ENCODE data around the gene MTERF4.

MTERF4 gene

DNA sequence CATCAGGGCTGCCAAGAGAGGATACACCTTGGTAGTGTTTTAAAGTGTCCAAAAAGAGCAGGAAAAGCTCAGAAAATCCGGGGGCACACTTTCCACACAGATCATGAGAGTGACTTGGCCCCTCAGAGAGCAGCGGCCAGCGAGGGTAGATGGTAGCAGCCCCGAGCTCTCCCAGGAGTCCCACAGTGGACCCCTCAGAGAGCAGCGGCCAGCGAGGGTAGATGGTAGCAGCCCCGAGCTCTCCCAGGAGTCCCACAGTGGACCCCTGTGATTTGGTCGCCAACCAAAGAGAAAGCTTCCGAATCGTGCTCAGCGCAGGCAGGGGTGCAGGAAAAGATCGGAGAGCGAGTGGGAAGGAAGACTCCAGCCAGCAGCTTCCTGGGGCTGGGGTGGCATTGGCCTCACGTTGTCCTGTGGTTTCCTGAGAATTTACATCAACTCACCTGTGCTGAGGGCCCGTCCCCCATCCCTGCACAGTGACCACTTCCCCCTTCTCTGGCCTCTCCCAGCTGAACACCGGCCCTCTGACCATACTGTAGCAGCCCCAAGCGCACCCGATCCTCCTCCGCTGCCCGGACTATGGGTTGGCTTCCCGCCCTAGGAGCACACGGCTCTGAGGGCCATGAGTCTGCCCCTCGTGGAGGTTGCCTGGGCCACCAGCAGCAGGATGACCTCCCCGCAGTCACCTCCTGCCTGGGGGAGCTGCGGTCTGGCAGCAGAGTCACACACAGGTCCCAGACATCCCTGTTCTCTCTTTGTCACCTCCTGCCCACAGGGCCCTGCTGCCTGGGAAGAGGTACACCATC is 33.7 kb downstream of the MTERF4 start:
- no peak for DNase-seq

DNA sequence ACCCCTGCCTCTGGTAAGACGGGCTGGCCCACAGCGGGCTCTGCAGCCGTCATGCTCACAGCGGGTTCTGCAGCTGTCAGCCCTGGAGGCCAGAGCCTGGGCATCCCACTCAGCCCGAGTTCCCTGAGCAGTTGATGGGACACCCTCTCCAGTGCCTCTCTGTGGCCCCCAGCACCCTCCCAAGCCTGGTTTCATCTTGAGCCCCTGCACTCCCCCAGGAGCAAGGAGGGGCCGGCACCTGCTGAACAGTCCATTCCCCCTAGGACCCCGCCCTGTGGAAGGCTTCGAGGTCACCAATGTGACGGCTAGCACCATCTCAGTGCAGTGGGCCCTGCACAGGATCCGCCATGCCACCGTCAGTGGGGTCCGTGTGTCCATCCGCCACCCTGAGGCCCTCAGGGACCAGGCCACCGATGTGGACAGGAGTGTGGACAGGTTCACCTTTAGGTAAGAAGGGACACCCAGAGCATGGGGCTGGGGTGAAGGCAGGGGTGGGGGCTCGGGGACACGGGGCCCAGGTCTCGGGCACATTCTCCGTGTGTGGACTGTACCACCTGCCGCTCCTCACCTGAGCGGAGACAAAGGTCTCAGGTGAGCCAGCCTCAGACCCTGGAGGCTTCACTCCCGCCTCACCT is 34.5 kb downstream of the MTERF4 start:
- no peak for DNase-seq

DNA sequence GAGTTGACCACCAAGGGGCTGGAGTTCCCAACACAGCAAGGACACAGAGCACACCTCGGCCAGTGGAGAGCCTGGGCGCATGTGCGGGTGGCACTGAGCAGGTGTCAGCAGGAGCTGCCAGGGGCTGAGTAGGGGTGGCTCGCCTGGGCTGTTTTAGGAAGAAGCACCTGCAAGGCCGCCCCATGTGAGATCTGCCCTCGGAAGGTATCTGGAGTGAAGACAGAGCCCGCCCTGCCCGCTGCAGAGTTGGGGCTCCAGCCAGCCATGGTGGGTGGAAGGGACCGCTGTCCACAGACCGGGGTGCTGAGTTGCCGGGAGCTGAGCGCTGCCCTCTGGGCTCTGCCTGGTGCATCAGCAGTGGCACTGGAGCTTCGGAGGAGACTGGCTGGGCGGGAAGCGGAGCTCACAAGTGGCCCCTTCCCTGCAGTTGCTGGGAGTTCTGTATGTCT is 35.2 kb downstream of the MTERF4 start:
- no peak for DNase-seq

DNA sequence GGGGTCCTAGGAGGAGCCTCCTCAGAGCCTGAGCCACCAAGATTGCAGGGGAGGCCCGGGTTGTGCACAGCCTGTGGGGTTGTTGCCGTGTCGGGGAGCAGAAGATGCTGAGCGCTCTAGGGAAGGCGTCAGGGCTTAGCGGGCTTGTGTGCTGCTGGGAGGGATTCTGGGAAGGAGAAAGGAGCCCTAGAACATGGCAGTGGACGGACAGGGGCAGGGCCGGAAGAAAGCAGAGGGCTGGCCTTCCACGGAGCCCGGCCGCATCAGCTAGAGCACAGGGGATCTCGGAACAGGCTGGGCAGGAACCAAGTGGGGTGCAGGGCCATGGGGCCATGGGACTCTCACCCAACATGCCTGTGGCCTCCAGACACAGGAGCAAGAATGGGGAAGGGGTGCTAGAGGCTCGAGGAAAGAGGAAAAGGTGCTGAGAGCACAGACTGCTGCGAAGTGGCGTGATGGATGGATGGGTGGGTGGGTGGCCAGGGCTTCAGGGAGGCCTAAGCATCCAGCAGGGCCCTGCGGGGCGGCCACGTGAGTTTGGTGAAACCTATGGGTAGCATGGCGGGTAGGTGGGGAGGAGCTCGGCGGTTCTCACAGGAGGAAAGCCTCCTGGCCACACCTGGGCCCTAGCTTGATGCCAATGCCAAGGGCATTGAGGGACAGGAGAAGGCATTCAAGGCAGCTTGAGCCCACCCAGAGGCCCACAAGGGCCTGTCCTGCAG is 35.8 kb downstream of the MTERF4 start:
- DNase-seq: no peak

DNA sequence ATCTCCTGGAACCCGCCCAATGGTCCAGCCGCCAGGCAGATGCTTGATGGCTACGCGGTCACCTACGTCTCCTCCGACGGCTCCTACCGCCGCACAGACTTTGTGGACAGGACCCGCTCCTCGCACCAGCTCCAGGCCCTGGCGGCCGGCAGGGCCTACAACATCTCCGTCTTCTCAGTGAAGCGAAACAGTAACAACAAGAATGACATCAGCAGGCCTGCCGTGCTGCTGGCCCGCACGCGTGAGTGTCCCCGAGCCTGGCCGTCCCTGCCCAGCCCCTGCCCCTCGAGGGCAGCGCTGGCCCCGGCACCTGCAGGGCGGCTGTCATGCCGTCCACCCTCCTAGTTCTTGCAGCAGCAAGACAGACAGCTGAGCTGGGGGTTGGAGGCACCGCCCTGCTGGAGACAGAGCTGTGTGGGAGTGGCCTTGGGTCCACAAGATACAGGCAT is 36.7 kb downstream of the MTERF4 start:
- DNase-seq: no peak

DNA sequence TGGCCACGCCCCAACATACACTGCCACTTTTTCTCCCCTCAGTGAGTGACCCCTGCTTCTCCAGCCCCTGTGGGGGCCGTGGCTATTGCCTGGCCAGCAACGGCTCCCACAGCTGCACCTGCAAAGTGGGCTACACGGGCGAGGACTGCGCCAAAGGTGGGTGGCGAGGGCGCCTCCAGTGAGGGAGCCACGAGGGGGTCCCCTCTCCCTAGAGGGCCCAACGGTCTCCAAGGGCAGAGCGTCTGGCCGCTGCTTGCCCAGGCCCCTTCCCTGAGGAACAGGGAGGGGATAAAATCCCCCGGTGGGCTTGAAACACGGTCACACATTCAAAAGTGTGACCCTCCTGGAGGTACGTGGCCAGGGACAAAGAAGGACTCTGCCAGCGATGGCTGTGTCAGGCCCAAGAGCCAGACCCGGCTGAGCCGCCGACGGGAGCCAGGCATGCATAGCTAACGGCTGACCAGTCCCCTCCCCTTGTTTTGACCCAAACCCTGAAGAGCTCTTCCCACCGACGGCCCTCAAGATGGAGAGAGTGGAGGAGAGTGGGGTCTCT is 37.2 kb downstream of the MTERF4 start:
- DNase-seq: no peak

DNA sequence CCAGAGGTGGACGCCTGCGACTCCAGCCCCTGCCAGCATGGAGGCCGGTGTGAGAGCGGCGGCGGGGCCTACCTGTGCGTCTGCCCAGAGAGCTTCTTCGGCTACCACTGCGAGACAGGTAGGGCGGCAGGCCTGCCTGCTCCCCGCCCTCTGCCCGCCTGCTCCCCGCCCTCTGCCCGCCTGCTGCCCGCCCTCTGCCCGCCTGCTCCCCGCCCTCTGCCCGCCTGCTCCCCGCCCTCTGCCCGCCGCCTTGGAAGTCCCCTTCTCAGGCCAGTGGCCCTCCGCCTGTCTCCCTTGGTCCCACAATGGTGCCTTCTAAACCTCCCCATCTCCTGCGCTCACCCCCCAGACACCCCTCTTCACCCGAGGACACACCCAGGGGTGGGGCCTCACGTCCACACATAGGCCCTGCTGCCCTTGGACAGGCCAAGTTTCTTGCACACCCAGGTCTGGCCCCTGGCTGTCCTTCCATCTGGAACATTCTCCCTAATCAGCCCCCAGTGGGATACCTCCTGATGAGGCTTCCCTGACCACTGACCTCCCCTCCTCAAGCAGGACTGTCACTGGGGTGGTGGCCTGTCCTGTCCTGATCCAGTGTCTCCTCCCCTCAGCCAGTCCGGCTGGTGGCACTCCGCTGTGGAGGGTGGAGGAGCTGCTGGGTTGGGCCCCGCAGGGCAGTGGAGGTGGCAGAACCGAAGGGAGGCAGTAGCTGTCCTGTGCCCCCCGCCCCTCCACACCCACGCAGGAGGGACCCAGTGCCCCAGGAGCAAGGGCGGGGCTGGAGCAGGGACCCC is 37.9 kb downstream of the MTERF4 start:
- no peak for DNase-seq

DNA sequence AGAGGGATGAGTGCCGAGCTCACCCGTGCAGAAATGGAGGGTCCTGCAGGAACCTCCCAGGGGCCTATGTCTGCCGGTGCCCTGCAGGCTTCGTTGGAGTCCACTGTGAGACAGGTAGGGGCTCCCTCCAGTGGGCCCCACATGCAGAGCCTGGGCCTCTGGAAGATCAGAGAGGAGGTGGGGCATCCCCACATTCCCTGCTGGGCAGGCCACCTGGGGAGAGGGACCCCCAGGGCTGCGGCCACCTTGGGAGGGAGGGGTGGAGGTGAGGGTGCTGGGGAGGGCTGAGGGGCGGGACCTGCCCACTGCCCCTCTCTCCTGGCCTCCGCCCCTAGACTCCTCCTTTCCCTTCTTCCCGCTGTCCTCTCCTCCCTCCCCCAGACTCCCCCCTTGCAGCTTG is 38.5 kb downstream of the MTERF4 start:
- no peak for DNase-seq

DNA sequence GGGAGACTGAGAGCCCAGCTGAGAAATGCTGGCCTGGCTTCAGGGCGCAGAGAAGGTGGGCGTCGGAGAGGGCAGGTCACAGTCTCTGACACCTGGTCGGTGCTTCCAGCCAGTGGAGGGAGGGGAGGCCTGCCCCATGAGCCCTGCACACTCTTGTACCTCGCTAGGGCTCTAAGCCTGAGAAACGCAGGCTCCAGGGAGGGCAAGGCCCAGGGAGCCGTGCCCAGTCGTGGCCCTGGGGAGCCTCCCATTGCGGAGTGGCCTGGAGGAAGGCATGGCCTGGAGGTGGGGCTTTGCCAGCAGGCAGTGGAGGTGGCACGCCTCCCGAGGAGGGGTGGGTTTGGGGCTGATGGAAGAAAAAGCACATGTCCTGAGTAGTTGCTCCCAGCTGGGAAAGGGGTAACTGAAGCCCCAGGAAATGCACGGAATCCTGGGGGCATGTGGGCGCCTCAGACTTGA is 39.0 kb downstream of the MTERF4 start:
- no peak for DNase-seq

DNA sequence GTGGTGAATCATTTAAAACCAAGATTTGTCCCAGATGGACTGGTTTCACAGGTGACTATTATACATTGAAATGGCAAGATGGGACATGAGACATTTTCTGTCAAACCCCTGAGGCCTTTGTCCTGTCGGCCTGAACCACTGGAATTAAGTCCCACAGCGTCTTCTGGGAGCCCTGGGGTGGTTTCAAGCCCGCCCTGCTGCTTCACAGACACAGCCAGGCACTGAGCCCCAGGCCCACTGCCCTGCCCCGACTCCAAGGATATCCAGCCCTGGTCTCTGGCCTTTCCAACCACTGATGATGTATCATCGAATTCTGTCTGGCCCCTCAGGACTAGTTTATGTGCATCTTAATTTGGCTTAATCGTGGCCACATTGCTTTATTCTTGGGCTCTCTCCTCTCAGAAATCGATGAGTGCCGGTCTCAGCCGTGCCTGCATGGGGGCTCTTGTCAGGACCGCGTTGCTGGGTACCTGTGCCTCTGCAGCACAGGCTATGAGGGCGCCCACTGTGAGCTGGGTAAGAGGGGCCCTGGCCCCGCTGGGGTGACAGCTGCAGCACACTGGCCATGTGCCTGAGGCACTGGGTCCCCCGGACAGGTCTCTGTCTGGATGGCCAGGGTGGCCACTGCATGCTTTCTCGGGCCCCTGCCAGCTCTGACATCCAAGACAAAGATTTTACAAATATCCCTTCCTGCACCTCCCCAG is 39.5 kb downstream of the MTERF4 start:
- no peak for DNase-seq

DNA sequence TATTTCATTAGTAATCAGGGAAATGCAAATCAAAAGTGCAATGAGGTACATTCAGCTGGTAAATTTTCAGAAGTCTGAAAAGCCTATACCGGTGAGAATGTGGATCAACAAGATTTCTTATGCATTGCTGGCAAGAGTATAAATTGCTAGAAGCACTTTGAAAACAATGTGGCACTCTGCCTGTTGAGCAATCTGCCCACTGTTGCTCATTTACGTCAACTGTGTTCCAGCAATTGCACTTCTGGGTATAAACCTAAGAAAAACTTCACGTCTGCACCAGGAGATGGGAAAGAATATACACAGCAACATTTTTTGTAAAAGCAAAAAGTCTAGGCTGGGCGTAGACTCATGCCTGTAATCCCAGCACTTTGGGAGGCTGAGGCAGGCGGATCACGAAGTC is 40.8 kb downstream of the MTERF4 start:
- DNase-seq: no peak

DNA sequence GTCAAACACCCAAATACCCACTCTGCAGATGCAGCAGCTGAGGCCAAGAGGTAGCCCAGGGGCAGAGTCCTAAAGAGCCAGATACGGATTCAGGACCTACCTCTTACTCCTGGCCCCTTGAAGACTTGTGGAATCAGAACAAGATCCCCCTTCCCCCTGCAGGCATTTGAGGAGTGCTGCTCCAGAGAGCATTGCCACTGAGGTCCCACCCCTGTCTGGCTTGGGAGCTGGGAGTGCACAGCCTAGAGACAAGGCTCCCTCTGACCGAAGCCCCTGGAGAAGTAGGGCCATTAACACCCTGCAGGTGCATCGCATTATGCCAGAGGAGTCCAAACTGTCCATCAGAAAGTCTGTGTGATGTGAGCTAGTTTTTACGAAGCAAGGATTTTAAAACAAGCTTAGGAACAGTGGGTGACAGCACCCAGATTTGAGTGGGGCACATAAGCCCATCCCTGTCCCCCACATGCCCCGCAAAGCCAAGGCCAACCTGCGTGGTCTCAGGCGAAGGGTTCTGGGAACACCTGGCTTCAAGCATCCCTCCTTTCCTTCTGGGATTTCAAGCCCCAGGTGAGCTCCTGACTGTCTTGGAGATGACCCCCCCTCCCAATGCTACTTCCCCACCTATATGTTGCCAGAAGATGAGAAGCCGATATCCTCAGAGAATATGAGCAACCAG is 48.4 kb downstream of the MTERF4 start:
- no peak for DNase-seq

DNA sequence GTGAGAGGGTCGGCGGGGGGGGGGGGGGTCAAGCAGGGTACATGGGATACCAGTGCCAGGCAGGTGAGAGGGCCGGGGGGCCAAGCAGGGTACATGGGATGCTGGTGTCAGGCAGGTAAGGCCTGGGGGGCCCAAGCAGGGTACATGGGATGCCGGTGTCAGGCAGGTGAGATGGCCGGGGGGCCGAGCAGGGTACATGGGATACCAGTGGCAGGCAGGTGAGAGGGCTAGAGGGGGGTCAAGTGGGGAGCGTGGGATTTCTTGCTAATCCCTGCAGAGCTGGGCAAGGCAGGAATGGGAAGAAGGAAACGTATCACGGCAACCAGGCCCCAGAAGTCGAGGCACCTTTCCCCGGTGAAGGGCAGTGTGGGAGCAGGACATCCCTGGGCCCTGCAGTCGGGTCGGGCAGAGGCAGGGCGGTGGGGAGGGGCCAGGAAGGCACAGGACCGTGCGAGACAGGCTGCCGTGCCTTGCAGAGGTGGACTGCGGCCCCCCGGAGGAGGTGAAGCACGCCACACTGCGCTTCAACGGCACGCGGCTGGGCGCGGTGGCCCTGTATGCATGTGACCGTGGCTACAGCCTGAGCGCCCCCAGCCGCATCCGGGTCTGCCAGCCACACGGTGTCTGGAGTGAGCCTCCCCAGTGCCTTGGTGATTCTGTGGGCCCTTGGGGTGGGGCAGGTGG is 49.3 kb downstream of the MTERF4 start:
- no peak for DNase-seq

DNA sequence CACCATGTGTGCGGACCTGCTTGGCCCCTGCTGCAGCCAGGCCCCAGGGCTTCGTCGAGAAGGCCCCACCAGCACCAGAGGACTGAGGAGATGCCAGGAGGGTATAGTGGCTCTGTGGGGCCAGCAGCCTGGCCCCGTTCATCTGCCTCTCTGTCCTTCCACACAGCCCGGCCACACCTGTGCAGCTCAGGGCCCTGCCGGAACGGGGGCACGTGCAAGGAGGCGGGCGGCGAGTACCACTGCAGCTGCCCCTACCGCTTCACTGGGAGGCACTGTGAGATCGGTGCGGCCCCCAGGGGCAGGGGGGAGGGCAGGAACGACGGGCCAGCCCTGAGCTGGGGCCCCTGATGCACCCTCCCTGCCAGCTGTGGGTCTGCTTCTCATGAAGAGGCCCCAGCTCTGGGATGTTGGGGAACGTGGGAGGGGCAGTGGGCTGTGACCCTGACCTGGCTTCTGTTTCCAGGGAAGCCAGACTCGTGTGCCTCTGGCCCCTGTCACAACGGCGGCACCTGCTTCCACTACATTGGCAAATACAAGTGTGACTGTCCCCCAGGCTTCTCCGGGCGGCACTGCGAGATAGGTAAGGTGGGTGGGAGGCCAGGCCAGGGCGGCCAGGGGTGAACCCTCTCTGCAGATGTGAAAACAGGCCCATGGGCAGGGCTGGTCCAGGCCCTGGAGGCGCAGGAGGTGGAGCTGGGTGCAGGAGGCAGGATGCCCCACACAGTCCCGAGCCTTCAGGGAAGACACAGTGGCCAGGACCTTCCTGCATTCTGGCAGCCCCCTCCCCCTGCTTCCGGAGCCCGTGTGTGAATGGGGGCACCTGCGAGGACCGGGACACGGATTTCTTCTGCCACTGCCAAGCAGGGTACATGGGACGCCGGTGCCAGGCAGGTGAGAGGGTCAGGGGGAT is 50.3 kb downstream of the MTERF4 start:
- no peak for DNase-seq

DNA sequence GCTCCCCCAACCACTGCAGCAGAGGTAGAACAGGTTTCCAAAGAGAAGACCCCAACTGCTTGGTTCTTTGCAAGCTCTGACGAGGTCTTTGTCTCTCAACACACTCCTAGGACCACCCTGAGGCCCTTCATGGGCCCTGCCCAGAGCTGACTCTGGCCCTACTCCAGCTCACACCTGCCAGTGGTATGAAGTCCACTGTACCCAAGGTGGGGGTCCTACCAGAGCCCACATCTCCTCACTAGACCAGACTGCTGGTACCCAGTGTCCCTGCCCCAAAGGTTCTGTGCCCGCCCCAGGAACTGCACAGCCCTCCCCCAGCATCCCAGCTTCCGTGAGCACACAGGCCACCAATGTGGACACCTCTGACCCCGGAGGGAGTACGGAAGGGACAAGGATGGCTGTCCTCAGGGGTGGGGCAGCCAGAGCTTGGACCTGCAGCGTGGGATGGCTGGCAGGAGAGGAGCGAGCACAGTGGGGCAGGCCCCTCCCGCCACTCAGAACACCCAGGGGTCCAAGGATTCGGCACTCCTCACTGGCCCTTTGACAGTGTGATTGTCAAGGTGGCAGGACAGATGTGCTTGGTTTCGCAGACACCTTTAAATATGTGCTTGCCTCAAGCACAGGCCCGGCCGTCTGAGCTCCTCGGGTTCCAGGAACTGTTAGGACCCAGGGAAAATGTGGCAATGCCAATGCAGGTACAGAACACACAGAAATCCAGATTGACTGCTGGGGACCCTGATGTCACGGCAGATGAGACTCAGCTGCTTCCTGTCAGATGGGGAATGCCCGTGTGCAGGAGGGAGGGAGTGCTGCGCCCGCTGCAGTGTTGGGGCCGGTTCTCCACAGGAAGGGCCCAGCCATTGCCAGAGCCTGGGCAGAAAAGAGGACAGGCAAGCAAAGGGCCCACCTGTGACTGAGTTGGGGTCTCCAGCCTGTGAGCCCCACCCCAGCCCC is 51.2 kb downstream of the MTERF4 start:
- no peak for DNase-seq

DNA sequence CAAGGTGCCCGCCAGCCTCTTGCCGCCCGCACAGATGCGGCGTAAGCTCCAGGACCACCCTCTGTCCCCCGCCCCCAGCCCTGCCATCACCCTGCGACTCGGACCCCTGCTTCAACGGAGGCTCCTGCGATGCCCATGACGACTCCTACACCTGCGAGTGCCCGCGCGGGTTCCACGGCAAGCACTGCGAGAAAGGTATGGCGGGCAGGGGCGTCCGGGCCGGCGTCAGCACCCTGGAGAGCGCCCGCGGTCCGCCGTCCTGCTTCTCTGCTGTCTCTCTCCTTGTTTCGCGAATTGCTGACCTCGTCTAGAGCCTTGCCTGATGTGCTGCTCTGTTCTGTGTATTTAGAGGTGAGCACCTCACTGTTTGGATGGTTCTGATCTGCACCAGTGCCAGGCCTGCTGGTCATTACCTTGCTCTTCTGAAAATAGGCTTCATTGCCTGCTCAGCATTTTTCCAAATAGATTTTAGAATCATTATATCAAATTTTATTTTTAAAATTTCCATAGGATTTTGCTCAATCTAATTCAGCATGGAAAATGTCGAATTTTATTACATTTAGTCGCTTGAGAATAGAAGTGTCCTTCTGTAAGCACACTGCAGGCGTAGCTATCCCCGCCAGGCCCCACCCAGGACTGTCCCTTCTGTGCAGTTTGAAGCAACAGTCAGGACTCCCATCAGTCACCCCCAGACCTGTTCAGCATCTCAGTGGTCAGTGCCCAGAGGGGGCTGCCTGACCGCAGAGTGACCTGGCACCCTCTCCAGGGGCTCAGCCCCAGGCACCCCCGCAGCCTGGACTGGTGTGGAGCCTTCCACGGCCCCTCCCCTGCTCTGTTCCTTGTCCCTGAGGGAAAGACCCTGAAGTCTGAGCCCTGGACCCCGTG is 52.1 kb downstream of the MTERF4 start:
- no peak for DNase-seq

DNA sequence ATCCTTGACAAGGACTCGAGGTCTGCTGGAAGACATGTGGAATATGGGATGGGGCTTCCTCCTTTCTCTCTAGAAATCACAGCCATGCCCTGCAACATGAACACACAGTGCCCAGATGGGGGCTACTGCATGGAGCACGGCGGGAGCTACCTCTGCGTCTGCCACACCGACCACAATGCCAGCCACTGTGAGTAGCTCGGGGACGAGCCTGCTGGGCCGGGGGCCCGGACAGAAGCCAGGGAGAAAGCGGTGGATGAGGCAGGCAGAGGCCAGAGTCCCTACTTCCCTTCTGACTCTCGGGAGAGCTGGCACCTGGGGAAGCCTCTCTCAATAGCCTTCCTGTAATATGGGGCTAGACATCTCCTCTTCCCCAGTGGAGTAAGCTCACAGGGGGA is 53.1 kb downstream of the MTERF4 start:
- DNase-seq: no peak
